Gastrocnemius medialis (tissue), 4 donors: ENCODE results near the gene SLC30A4. TPM values are rescaled to one million over a fixed set of nuclear protein-coding genes. Genes with fewer than 3 reads are reported as not detected.

Experiments used
- ATAC-seq, 2 donors: fragments of 150-250 bp; one replicate each; pipeline ENCODE4 v1.9.1; 2016
- DNase-seq, 2 donors: peaks; one replicate each; pipeline ENCODE4 v3.0.0-alpha.2; 2019
- H3K27ac ChIP-seq, 4 donors: fragments of 200-600 bp; sonication (generic); 1 replicate in 1 of 4; 2 replicates in 3 of 4; pipeline ENCODE4 v1.5.1; 2016 to 2018; ENCODE audit warnings: mild to moderate bottlenecking in 2 of 4, moderate library complexity in 1 of 4
- H3K27me3 ChIP-seq, 3 donors: fragments of 200-600 bp; sonication (generic) in 2 of 3; 1 replicate in 1 of 3; 2 replicates in 2 of 3; pipeline versions ENCODE4 v1.5.1 to v1.6.0; 2016 to 2019; ENCODE audit warnings: mild to moderate bottlenecking in 1 of 3, moderate library complexity in 1 of 3
- H3K36me3 ChIP-seq, 2 donors: fragments of 200-600 bp; sonication (generic) in 1 of 2; one replicate each; pipeline ENCODE4 v1.5.1; 2017 to 2018
- H3K4me1 ChIP-seq, 2 donors: fragments of 200-600 bp; sonication (generic) in 1 of 2; one replicate each; pipeline ENCODE4 v1.5.1; 2016 to 2017; ENCODE audit warnings: mild to moderate bottlenecking in 2 of 2
- H3K4me3 ChIP-seq, 4 donors: fragments of 200-600 bp; sonication (generic) in 3 of 4; 1 replicate in 1 of 4; 2 replicates in 3 of 4; pipeline ENCODE4 v1.5.1; 2016 to 2019; ENCODE audit warnings: mild to moderate bottlenecking in 2 of 4
- H3K9me3 ChIP-seq, 3 donors: fragments of 200-600 bp; sonication (generic) in 2 of 3; 1 replicate in 1 of 3; 2 replicates in 2 of 3; pipeline ENCODE4 v1.5.1; 2016 to 2019
- CTCF ChIP-seq, 5 experiments: fragments of 450-650 bp in 3 of 5; fragments of 200-600 bp in 2 of 5; sonication (generic) in 2 of 5; IDR thresholded peaks in 4 of 5; conservative IDR thresholded peaks in 1 of 5; 1 replicate in 4 of 5; 2 replicates in 1 of 5; pipeline ENCODE4 v1.5.1; 2016 to 2019; ENCODE audit warnings: antibody characterized with exemption in 5 of 5, mild to moderate bottlenecking in 3 of 5, moderate library complexity in 3 of 5
- POLR2A ChIP-seq, 2 donors: fragments of 450-650 bp; IDR thresholded peaks; one replicate each; pipeline ENCODE4 v1.6.1; 2017; ENCODE audit warnings: antibody characterized with exemption in 2 of 2, mild to moderate bottlenecking in 2 of 2, moderate library complexity in 2 of 2
- in situ Hi-C, 4 donors: fragments of 200-750 bp; cut with MboI; loops; one replicate each; pipeline versions ENCODE4 v1.15.0 to v1.8.0; 2017; ENCODE audit warnings: low sequenced_read_pairs in 4 of 4
- intact Hi-C: fragments of 100-400 bp; cut with DNase I; formaldehyde crosslinking; loops from one replicate; pipeline ENCODE4 v1.15.1; 2023; ENCODE audit warnings: low total_unique reads
- total RNA-seq, 4 donors: library from RNA; depleted of rRNA; stranded (reverse); fragments of >200 nt; gene quantifications; one replicate each; pipeline versions ENCODE4 v1.1.0 to v1.2.3, GENCODE V29; 2016

SLC30A4 gene
- total RNA-seq, 4 donors from 2014 or later = 1.4 to 2.3 (median 1.7) TPM

- Histone ChIP-seq H3K27me3 (peaks cover 5 to 10% (median 9%) of the 10 kb centered on the region in 3 donors), H3K9me3 (no peaks in the 10 kb centered on the region), H3K36me3 (no peaks in the 10 kb centered on the region), H3K4me1 (no peaks in the 10 kb centered on the region), H3K4me3 (no peak overlapping the region), H3K27ac (no peak overlapping the region)
- no peak for ATAC-seq
- DNase-seq = no peak
- in situ Hi-C loops (loop anchor here in 1 of 4 donors (25.0 kb wide), 1 partner anchor 143 kb away; no protein-coding TSS in a partner anchor), intact Hi-C loops (no loop called here)
- TF ChIP-seq CTCF (IDR thresholded peaks at IDR 0.05 in 4 of 5, conservative IDR thresholded peaks at IDR 0.05 in 1 of 5) = no peak
- TF ChIP-seq POLR2A (IDR thresholded peaks at IDR 0.05) = no peak
Observed at GRCh38 chr15:45469441-45469840, 53.1 kb downstream of the SLC30A4 start.

DNA sequence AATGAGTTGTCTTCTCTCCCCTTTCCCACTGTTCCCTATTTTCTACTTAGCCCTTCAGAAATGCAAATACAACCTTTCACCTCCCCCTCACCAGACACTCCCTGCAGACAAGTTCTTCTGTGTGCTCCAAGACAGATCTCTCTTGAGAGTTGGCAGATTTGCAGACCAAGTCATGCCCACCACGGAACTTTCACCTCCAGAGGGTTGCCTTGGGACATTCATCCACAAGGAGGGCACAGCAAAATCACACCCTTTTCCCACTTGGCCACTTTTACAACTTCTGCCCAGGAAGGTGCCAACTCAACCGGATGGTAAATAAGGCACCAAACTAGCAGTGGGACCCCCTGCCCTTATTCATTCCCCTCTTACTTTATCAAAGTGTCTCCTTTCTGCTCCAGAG, 53.5 kb downstream of the SLC30A4 start:
- H3K36me3 ChIP-seq = no peaks in the 10 kb centered on the region
- H3K27ac ChIP-seq = no peak overlapping the region
- H3K4me3 ChIP-seq = no peak overlapping the region
- intact Hi-C loops = no loop called here
- H3K9me3 ChIP-seq = no peaks in the 10 kb centered on the region
- DNase-seq (no peak), ATAC-seq (no peak)
- TF ChIP-seq POLR2A (IDR thresholded peaks at IDR 0.05) (no peak), CTCF (IDR thresholded peaks at IDR 0.05 in 4 of 5, conservative IDR thresholded peaks at IDR 0.05 in 1 of 5) (no peak)
- in situ Hi-C loops = loop anchor here in 1 of 4 donors (25.0 kb wide), 1 partner anchor 143 kb away; no protein-coding TSS in a partner anchor
- no peaks in the 10 kb centered on the region for H3K4me1 ChIP-seq
- peaks cover 5 to 10% (median 9%) of the 10 kb centered on the region in 3 donors for H3K27me3 ChIP-seq

GRCh38 chr15:45468294-45468693, 54.3 kb downstream of the SLC30A4 start:
- H3K4me3 ChIP-seq = no peak overlapping the region
- in situ Hi-C loops = loop anchor here in 1 of 4 donors (25.0 kb wide), 1 partner anchor 144 kb away; no protein-coding TSS in a partner anchor
- no peak overlapping the region for H3K27ac ChIP-seq
- H3K27me3 ChIP-seq = peaks cover 5 to 10% (median 9%) of the 10 kb centered on the region in 3 donors
- TF ChIP-seq POLR2A (IDR thresholded peaks at IDR 0.05) (no peak), CTCF (IDR thresholded peaks at IDR 0.05 in 4 of 5, conservative IDR thresholded peaks at IDR 0.05 in 1 of 5) (no peak)
- DNase-seq (no peak), ATAC-seq (no peak)
- H3K36me3 ChIP-seq = no peaks in the 10 kb centered on the region
- H3K4me1 ChIP-seq = no peaks in the 10 kb centered on the region
- intact Hi-C loops = no loop called here
- no peaks in the 10 kb centered on the region for H3K9me3 ChIP-seq

GRCh38 chr15:45458746-45459403, 63.7 kb downstream of the SLC30A4 start:
- in situ Hi-C loops = loop anchor here in 2 of 4 donors (10.0 to 25.0 kb wide), 2 partner anchors 153 to 156 kb away; no protein-coding TSS in a partner anchor

More at GRCh38 chr15:45458746-45459403, 63.7 kb downstream of the SLC30A4 start:
- Histone ChIP-seq H3K4me1 (no peaks in the 10 kb centered on the region), H3K27ac (peak overlapping the region in 2 of 4 donors; percentile 75 to 82), H3K36me3 (no peaks in the 10 kb centered on the region), H3K9me3 (no peaks in the 10 kb centered on the region), H3K4me3 (peak overlapping the region; percentile 50 to 75 (median 56)), H3K27me3 (no peaks in the 10 kb centered on the region)
- DNase-seq (peak; percentile 38 to 45), ATAC-seq (peak; percentile 43 to 60)
- intact Hi-C loops = loop anchor here (1.0 to 5.0 kb wide), 6 partner anchors 56 to 296 kb away; partner anchors contain the start of genes BLOC1S6 and GATM
- TF ChIP-seq CTCF (IDR thresholded peaks at IDR 0.05 in 4 of 5, conservative IDR thresholded peaks at IDR 0.05 in 1 of 5) = peak; percentile 71 to 94 (median 74)
- no peak for TF ChIP-seq POLR2A (IDR thresholded peaks at IDR 0.05)
